C4-2B (cell line): ENCODE measurements around the gene SHE.

Experiments used
- H3K27ac ChIP-seq: fragments of 450-650 bp; 2 replicates; pipeline ENCODE4 v1.5.1; 2017
- CTCF ChIP-seq: fragments of 450-650 bp; conservative IDR thresholded peaks from 2 replicates; pipeline ENCODE4 v1.5.1; 2017; ENCODE audit warnings: mild to moderate bottlenecking
- ZFX ChIP-seq: fragments of 450-650 bp; IDR thresholded peaks from 2 replicates; pipeline ENCODE4 v1.6.1; 2017

Gene SHE

GRCh38 chr1:154453574-154454352 is 48.4 kb downstream of the SHE start:
- TF ChIP-seq ZFX (no peak), CTCF (no peak)
- H3K27ac ChIP-seq, result no peak overlapping the region

- no peak overlapping the region for H3K27ac ChIP-seq
- TF ChIP-seq CTCF (no peak), ZFX (no peak)
Measured at GRCh38 chr1:154453161-154453560, 49.1 kb downstream of the SHE start.

- no peak overlapping the region for H3K27ac ChIP-seq
- TF ChIP-seq ZFX, result no peak
Measured at GRCh38 chr1:154448331-154448811, 53.8 kb downstream of the SHE start.

GRCh38 chr1:154446789-154447188 is 55.4 kb downstream of the SHE start:
- H3K27ac ChIP-seq, result no peak overlapping the region
- no peak for TF ChIP-seq CTCF

- H3K27ac ChIP-seq, result no peak overlapping the region
- TF ChIP-seq CTCF (no peak), ZFX (no peak)
Measured at GRCh38 chr1:154446292-154446691, 55.9 kb downstream of the SHE start.

GRCh38 chr1:154445040-154445472 is 57.2 kb downstream of the SHE start:
- no peak overlapping the region for H3K27ac ChIP-seq

GRCh38 chr1:154443274-154444013 is 58.8 kb downstream of the SHE start:
- TF ChIP-seq ZFX (no peak), CTCF (no peak)
- peak overlapping the region; percentile 53 for H3K27ac ChIP-seq

More at GRCh38 chr1:154445040-154445472, 57.2 kb downstream of the SHE start:
- TF ChIP-seq ZFX (no peak), CTCF (no peak)
